GM20000 (cell line): Measurements from ENCODE around the gene MED9.

Experiments
- DNase-seq: peaks from one replicate; pipeline ENCODE4 v3.0.0; 2012; ENCODE audit warnings: low spot score
- TF ChIP-seq, protein P1 (sequence below): IDR thresholded peaks from 2 replicates; pipeline ENCODE4 v1.5.1; 2012; ENCODE audit warnings: mild to moderate bottlenecking, control low read depth; ENCODE audit errors: extremely low read depth, missing control alignments

The MED9 gene

DNA sequence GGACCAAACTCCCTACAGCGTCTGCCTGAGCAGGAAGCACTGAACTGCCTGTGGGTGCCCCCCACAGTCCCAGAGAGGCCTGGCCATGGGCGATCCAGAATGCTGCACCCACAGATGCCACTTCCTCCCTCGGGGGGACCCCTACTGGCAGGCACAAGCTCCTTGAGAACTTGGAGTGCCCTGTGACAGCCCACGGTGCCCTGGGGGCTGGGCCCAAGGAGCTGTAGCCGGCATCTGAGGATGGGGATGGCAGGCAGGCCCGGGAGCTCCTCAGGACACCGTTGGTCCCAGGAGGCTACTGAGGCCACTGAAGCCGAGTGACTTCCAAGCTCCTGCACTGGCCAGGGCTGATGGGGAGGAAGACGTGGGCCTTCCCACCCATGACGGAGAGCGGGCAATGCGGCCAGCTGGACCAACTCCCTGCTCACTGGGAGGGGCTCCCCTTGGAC lies 34.5 kb downstream of the MED9 start:
- TF ChIP-seq, protein P1, sequence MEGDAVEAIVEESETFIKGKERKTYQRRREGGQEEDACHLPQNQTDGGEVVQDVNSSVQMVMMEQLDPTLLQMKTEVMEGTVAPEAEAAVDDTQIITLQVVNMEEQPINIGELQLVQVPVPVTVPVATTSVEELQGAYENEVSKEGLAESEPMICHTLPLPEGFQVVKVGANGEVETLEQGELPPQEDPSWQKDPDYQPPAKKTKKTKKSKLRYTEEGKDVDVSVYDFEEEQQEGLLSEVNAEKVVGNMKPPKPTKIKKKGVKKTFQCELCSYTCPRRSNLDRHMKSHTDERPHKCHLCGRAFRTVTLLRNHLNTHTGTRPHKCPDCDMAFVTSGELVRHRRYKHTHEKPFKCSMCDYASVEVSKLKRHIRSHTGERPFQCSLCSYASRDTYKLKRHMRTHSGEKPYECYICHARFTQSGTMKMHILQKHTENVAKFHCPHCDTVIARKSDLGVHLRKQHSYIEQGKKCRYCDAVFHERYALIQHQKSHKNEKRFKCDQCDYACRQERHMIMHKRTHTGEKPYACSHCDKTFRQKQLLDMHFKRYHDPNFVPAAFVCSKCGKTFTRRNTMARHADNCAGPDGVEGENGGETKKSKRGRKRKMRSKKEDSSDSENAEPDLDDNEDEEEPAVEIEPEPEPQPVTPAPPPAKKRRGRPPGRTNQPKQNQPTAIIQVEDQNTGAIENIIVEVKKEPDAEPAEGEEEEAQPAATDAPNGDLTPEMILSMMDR: no peak
- DNase-seq: no peak

DNA sequence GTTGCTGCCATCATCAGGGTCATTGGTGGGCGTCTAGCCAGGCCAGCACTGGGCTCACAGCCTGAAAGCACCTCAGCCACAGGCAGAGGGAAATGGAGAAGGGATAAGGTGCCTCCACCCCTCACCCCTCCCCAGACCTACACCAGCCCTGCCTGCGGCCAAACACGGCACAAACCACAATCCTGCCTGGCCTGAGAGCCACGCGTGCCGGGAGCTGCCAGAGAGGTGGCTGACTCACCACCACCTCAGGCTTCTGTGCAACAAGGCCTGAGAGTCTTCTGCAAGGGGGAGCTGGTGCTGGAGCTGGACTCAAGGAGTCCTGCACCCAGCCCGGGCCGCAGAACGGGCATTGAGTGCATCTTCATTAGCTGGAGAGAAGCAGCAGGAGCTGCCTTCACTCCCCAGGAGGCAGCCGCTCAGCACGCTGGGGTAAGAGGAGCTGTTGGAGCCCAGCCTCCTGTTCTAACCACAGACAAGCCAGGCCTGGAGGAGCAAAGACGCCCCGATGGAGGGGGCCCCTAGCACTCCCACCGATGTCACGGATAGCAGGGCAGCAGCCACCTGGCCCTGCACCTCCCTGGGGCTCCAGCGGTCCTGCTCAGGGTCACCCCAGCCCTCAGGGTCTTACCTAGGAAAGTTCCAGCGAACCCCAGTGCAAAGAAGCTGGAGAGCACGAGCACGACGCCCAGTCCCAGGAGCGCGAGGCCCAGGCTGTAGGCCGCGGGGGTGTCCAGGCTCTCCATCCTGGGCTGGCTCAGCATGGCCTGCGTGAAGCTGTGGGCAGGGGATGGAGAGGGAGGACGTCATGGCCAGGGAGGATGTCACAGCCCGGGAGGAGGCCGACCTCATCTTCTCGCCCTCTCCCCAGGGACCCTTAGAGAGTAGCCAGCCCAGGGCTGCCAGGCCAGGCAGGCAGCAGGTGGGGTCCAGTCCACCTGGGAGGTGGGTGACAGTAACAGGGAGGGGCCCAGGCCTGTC lies 35.4 kb downstream of the MED9 start:
- TF ChIP-seq, protein P1: no peak
- DNase-seq: no peak

DNA sequence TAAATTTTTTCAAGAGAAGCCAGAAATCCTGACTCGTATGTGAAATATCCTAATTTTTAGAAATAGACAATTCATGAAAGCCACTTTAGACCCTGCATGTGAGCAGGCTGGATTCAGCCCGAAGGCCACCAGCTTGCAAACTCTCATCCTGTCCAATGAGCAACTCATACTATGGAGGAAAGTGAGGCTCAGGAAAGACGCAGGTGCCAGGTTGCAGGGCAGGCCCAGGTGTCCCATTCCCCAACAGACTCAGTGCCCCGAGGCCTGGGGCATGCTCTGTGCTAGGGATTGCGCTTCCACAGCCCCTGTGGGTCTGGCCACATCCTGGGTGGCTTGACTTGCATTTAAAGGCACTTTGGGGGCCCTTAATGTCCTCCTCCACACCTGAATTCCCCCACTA lies 36.1 kb downstream of the MED9 start:
- TF ChIP-seq, protein P1: no peak
- DNase-seq: no peak

DNA sequence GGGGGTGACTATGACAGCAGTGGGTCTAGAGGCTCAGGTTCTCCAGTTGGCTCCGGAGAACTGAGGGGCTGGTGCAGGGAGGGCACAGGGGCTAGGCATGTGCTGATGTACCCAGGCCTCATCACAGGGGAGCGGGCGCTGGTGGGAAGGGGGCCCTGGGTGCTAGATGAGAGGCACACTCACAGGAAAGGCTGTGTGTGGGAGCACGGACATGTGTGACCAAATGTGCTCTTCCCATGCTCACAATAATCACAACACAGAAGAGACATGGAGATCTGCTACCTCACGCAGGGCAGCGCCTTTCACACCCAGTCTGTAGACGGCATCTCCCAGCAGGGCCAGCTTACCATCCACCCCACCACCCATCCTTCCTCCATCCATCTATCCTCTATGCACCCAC lies 36.8 kb downstream of the MED9 start:
- TF ChIP-seq, protein P1: no peak
- no peak for DNase-seq

DNA sequence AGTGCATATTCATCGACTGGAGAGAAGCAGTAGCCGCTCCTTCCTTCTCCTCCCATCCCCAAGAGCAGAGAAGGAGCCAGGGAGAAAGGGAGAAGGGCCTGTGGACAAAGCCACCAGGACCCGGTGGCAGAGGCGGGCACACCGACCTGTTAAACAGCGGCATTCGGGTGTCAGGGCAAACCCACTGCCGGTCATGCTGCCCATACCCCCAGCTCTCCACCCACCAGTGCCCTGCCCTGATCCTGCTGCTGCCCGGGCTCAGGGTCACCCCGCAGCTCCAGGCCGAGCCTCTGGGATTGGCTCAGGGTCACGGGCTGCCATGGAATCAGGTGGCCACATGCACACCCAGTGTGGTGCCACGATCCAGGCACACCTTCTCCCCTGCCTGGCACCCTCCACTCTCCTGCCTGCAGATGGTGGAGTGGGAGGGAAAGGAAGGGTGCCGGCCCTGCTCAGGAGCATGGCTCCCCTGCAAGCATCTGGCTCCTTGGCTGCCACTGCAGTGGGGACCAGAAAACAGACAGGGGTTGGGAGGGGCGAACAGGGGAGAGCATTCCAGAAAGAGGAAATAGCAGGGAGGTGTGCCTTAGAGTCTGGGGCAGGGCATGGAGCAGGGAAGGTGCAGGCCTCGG lies 37.7 kb downstream of the MED9 start:
- TF ChIP-seq, protein P1: no peak
- DNase-seq: no peak

DNA sequence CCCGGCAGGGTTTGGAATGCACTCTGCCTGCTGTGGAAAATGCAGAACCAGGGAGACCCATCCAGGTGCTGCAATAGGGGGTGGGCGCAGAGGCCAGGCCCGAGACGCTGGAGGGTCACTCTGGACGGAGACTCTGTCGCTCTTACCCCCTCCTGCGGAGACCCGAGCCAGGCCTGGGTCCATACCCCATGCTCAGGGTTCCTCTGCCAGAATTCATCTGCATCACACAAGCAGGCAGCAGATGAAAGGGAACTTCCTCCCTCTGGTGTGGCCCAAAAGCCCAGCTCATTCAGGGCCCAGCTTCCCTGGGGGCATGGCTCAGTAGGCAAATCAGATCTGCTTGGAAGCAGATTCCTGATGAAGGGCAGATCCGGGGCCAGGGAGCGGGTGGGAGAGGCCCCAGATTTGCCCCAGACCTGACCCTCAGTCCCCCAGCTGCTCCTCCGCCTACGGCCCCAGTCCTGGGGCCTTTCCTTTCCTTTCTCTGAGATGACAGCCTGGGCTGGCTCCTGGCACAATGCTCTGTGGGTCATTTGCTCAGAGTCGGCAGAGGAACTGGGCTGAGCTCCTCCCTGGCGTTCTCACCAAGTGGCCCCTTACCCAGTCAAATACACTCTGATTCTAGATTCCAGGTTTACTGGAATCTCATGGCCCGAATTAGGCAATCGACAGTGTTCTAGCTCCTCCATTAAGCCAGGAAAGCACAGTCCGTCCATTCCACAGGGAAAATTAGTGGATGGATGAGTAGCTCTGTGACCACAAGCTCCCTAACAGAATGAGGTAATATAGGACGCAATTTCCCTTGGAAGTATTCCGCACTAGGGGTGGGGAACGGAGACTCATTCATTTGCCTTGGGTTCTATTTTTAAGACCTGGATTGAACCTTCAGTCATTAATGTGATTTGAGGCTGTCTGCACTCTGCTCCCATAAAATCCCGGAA lies 38.5 kb downstream of the MED9 start:
- DNase-seq: no peak
- TF ChIP-seq, protein P1: no peak
